NCI-H1436 (cell line): ENCODE results near the gene RNF113A.
"Not testable (repeated sequence)": the region's sequence is repeated elsewhere in the genome, so short reads cannot be mapped to it uniquely, and the experiment has no call there.

Experiments
- DNase-seq: peaks from one replicate; lab custom pipeline; 2025; lab: John Stamatoyannopoulos, UW

The RNF113A gene

DNA sequence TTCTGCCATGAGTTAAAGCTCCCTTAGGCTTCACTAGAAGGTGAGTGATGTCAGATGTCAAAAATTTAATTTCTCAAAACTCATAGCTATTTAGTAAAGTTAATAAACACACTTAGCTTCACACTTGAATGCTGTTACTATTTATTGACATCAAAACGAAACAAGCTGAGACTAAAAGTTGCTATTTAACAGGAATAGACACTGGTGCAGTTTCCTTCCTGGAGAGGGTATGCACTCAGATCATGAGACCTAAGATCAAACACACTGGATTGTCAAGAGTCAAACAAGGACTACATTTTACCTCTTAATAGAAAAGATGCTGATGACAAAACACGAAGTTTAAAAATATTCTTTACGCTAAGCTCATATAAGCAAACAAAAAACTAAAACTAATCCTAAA, 37.6 kb downstream of the RNF113A start:
- DNase-seq: no peak

DNA sequence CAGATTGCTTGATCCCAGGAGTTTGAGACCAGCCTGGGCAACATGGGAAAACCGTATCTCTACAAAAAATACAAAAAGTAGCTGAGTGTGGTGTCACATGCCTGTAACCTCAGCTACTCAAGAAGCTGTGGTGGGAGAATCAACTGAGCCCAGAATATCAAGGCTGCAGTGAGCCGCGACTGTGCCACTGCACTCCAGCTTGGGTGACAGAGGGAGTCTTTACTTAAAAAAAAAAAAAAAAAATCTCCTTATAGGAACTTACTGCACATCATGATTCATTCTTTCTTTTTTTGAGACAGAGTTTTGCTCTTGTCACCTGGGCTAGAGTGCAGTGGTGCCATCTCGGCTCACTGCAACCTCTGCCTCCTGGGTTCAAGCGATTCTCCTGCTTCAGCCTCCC, 43.1 kb downstream of the RNF113A start:
- DNase-seq: no peak

DNA sequence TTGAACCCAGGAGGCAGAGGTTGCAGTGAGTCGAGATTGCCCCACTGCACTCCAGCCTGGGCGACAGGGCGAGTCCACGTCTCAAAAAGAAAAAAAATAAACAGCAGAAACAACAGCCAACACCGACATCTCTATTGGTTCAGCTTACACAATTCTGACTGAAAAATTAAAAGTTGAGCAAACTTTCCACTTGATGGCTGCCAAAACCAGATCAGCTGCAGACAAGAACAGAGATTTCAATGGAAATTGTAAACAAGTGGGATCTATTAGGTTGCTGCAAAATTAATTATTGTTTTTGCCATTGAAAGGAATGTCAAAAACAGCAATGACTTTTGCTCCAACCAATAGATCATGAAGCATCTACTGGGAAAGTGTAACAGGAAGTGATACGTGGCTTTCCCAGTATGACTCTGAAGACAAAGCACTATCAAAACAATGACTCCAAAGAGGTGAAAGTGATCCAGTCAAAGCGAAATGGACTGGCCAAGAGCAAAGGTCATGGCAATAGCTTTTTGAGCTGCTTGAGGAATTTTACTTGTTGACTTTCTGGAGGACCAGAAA, 45.1 kb downstream of the RNF113A start:
- no peak for DNase-seq

DNA sequence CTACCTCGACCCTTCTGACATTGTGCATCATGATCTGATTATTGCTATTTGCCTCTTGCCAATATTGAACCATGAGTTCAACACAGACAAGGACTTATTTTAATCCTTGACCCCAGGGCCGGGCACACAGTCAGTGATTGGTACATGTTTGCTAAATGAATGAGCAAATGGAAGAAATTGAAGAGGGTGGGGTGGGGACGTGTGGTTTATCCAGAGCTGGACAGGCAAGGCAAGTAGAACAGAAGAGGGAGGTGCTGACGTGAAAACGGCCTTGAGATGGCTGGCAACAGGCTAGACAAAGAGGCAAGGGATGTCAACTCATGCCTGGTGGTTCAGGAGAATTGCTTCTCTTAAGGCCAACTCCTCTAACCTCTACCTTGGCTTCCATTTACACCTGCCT, 47.3 kb downstream of the RNF113A start:
- not testable (repeated sequence) for DNase-seq

DNA sequence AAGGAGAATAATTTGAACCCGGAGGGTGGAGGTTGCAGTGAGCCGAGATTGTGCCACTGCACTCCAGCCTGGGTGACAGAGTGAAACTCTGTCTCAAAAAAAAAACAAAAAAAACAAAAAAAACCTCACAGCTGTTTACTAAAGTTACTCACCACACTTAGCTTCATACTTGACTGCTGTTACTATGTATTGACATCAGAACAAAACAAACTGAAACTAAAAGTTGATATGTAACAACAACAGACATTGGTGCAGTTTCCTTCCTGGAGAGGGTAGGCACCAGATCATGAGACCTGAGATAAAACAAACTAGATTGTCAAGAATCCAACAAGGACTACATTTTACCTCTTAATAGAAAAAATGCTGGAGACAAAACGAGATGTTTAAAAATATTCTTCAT, 49.8 kb downstream of the RNF113A start:
- not testable (repeated sequence) for DNase-seq
